Stimulated activated CD8-positive, alpha-beta memory T cell treated with anti-CD3 and anti-CD28 coated beads, Interleukin-4, amount 100 ng/mL, for 24 hours (primary cell): ENCODE data around the gene PHACTR1.
"Not testable (repeated sequence)": the region's sequence is repeated elsewhere in the genome, so short reads cannot be mapped to it uniquely, and the experiment has no call there.

Experiments
- DNase-seq: peaks from one replicate; pipeline ENCODE4 v3.0.0-alpha.2; 2020; ENCODE audit warnings: low read depth

Gene PHACTR1

GRCh38 chr6:12903246-12903645 is 186.7 kb downstream of the PHACTR1 start:
- no peak for DNase-seq

DNA sequence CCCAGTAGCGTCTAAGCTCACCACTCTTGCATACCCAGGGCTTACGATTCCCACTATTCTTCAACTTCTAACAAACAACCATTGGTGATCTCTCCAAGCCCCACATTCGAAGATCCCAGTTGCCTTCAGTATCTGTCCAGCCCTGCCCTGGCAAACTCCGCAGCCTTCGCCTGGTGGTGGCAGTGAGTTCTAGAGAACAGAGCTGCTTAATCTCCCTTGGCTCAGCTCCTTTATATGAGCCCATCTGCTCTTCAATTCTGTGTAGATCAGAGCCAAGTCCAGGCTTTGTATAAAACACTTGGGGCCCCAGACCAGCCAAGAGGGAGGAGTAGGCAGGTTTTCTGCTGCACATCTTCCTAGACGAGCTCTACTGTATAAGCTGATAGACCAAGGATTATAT is 193.3 kb downstream of the PHACTR1 start:
- no peak for DNase-seq

DNA sequence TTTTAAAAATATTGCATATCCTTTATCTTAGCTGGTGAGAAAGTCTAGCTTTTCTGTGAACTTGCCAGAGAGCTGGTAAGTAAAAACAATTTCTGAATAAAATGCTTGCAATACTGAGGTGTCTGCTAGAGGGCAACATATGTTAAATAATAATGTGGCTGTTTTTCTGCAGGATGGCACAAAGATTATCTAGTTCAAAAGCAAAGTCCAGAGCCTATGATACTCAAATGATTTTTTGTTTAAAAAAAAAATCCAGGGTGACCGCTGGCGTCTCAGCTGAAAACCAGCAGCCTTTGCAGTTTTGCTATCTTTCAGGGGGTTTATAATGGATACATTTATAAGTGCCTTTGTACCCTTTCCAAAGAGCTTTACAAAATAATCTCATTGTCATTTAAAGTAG is 194.9 kb downstream of the PHACTR1 start:
- DNase-seq, result no peak

GRCh38 chr6:12913201-12913600 is 196.6 kb downstream of the PHACTR1 start:
- DNase-seq, result no peak

- DNase-seq, result no peak
These were observed 199.4 kb downstream of the PHACTR1 start for GRCh38 chr6:12916006-12916405.

DNA sequence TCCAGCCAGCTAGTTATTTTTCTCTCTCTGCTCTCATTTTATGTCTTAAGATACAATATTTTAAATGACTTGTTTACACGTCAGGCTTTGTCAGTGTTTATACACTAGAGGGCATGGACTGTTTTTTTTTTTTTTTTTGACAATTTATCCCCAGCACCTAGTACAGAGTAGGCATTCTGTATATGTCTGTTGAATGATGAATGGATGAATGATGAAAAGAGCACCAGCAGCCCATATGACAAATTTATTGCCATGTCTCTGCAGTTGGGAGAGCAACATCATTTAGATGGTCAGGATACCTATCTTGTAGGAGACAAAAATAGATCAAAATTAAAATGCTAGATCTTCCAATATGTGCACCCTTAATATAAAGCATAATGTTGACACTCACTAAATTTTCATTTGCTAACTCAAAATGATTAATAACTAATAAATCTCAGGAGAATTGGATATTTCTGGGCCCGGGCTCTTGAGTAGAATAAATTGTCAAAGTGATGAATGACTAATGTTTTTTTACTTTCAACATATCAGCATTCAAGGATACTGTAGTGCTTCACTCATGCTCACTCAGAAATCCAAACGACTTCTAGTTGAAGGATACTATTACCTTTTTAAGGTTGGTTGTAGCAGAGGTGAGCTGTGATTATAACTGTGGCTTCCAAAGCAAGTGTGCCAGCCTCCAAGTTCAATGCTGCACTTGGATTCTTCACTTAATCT is 200.0 kb downstream of the PHACTR1 start:
- no peak for DNase-seq

- DNase-seq, result no peak
These were observed 204.9 kb downstream of the PHACTR1 start for GRCh38 chr6:12921467-12921866.

- DNase-seq, result no peak
These were observed 207.2 kb downstream of the PHACTR1 start for GRCh38 chr6:12923644-12924235.

GRCh38 chr6:12924911-12925310 is 208.3 kb downstream of the PHACTR1 start:
- no peak for DNase-seq

DNA sequence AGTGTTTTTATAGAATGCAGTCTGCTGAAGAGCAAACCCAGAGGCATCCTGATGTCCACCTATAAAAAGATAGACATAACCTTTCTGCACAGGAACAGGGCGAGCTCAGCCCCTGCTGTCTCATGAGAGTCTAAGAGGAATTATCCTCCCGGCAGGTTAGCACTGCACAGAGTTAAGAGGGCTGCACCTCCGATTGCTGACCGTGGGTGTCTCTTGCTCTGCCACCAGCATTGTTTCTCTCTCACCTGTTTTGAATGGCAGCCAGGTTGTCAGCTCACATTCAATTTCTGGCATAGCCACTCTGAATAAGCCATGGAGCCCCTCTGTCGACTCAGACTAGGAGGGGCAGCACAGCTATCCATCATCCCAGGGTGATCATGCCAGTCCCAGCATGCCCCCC is 211.2 kb downstream of the PHACTR1 start:
- no peak for DNase-seq

DNA sequence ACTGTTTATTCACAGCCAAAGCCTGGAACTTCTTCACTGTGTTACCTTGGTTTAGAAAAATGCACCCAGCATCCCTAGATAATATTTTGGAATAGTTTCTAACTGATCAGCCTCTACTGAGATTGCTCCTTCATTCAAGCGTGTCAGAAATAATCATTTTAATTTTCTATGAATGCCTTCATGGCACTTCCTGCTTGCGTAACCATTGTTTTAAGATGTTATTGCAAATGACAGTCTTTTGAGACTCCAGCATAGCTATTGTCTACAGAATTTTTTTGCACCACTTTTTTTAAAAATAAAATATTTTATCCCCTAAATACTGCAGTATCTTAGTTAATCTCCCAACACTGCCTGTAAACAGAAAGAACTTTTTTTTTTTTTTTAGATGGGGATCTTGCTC is 213.1 kb downstream of the PHACTR1 start:
- no peak for DNase-seq

DNA sequence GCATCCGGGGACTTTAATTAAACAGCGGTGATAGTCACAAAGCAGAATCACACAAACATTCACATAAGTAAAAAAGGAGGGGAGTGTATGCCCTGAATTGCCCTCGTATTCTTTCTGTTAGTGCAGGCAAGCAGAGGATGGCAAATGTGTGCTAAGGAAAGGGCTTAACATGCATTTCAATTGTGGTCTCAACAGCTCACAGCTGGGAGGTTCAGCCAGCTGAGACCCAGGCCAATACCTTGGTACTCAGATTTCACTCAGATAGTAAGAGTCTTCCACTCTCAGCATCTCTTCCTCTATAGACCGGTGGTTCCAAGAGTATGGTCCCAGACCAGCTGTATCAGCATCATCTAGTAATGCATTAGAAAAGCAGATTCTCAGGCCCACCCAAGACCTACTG is 215.1 kb downstream of the PHACTR1 start:
- no peak for DNase-seq

GRCh38 chr6:12935637-12936036 is 219.1 kb downstream of the PHACTR1 start:
- no peak for DNase-seq

- DNase-seq, result no peak
These were observed 221.4 kb downstream of the PHACTR1 start for GRCh38 chr6:12937971-12938370.

DNA sequence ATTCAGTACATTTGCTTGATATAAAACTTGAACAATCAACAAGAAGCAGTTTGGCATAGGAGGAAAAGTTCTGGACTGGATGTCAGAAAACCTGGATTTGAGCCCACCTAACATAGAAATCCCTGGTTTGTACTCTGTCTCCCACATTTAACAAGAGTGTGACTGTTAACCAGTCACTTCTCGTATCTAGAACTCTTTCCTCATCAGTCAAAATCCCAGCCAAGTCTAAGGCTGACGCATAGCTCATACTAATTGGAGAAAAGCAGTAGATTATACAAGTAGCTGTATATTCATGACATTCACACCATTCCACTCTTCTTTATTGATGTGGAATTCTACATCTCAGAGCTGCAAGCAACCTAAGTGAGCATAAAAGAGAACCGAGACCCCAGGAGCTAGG is 222.7 kb downstream of the PHACTR1 start:
- no peak for DNase-seq

GRCh38 chr6:12941422-12941821 is 224.9 kb downstream of the PHACTR1 start:
- DNase-seq, result no peak

DNA sequence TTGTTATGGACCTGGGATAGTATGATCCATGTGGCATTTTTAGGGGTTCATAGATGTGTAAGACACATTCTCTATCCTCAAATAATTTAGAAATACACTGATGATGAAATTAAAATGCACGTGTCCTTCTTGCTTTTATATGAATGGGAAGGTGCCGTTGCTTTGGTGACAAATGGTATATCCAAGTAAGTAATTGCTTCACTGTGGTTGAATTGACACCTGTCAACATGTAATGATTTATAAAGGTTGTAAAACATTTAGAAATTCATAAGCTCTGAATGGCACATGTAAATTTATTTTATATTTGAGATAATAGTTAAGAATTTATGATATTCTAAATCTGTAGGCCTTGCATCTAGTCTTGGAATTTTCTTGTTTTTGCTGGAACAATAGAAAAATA is 227.0 kb downstream of the PHACTR1 start:
- no peak for DNase-seq

GRCh38 chr6:12944001-12944400 is 227.4 kb downstream of the PHACTR1 start:
- no peak for DNase-seq

- not testable (repeated sequence) for DNase-seq
These were observed 228.0 kb downstream of the PHACTR1 start for GRCh38 chr6:12944528-12944927.

DNA sequence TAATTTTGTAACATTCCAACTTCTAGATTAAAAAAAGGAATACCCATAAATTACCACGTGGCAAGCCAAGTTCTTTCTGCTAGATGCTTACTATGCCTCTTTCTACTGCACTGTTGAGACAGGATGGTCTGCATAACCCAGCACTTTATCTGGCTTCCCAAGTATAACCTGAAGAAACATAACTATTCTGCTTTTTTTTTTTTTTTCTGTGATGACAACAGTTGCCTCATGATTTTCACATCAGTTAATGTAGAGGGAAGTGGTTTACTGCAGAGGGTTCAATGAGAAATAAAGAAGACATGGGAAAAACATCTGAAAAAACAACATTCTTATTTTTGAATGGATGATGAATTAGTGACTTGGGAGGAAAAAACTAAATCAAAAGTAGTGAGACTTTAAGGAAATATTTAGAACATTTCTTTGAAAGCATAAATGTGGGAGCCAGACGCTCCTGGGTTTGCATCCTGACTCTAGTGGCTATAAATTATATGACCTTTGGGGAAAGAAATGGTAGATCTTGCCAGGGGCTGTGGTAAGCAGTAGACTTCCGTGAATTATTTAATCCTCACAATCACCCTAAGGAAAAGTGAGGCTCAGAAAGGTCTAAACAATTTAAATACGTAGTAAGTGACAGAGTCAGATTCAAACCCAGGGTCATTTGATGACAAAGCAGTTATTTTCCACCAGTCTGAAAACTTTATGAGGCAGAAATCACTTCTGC is 230.7 kb downstream of the PHACTR1 start:
- DNase-seq, result no peak

- no peak for DNase-seq
These were observed 231.4 kb downstream of the PHACTR1 start for GRCh38 chr6:12947967-12948366.

- no peak for DNase-seq
These were observed 234.4 kb downstream of the PHACTR1 start for GRCh38 chr6:12950976-12951375.

DNA sequence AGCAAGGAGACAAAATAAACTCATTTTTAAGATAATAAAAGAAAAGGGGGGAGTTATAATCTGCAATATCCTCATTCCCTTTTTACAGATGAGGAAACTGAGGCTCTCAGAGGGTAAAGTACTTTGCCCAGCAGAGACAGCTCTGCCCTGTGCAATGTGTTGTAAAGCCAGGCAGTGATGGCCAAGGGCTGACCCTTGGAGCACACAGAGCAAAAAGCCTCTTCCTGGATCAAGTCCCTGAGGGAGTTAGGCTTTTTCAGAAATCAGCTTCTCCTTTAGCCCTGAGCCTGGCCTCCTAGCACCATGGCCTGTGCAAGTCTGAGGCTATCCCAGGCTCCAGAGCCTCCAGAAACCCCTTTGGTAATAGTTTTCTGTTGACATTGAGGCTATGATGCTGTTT is 234.8 kb downstream of the PHACTR1 start:
- DNase-seq, result no peak
